ENCODE results near the gene RBPJ.
A peak's percentile ranks its signal among the peaks of the same experiment; 100 is the strongest.
"Not testable (repeated sequence)": the region's sequence is repeated elsewhere in the genome, so short reads cannot be mapped to it uniquely, and the experiment has no call there.

The RBPJ gene

DNA sequence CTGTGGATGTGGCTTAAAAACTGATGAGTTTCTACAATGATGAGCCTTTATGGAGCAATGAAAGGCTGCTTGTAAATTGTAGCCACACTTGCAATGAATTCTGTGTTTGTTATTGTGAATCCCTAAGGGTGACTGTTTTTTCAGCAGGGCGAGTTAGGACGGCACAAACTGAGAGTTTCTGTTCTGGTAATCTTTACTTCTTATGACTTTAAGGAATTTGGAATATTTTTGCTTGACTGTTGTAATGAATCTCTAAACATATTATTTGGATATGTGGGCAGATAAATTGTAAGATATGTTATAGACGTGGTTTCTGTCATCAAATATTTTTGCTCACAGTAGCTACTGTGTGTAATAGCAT lies 22.2 kb downstream of the RBPJ start:
- DNase-seq: no peak

DNA sequence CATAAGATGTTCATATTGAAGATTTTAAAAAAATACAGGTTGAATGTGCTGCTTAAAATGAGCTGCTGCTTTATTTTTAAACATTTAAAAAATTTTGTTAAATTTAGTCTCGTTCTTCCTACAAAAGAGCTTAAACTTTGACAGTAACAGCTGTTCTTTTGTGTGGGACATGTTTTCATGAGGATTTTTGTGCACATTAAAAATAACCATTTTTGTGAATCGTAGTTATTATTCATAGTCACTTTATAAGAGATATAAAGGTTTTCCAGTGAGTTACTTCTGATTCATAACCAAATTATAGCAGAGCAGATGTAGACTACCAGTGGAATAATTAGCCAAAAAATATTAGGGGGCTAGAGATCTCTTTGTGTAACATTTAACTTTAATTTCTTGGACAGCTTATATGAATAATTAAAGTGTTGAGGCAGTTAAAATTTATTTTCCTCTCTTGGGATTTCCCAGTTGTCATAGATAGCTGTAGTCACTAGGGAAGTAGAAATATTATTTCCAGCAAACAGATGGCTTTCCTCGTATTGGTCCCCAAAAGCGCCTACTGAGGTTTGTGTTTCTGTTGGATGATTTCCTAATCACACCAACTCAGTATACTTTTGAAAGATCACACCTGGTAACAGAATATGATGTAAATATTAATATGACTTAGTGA lies 24.2 kb downstream of the RBPJ start:
- no peak for DNase-seq

DNA sequence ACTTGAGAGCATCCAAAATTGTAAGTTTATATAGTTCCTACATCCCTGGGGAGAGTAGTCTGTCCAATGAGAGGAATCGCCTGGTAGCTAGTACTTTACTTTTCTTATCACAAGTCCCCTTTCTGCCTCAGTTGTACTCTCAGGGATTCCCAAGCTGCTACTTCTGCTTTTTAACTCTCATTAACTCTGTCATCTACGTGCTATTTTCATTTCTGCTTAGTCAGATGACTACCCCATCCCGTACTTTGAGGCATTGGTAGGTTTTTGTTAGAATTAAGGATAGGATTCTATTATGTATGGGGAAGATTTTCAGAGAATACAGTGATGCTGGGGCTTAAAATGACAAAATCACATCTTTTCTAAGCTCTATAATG lies 24.7 kb downstream of the RBPJ start:
- DNase-seq: no peak

DNA sequence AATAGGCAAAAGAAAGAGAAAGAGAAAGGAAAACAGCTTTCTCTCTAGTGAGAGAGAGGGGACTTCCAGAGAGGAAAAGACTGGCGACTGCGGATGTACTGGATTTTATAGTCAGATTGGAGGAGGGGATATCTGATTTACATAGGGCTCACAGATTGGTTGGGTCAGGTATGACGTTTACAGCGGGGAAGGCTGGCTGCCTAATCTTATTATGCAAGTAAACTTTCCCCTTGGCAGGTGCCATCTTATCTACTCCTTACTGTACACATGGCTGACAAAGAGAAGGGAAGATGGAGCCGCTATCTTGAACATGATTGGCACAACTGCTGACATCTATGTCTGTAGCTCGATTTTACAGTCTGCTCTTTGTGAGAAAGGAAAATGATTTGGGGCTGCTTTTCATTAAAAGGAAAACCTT lies 25.4 kb downstream of the RBPJ start:
- no peak for DNase-seq

DNA sequence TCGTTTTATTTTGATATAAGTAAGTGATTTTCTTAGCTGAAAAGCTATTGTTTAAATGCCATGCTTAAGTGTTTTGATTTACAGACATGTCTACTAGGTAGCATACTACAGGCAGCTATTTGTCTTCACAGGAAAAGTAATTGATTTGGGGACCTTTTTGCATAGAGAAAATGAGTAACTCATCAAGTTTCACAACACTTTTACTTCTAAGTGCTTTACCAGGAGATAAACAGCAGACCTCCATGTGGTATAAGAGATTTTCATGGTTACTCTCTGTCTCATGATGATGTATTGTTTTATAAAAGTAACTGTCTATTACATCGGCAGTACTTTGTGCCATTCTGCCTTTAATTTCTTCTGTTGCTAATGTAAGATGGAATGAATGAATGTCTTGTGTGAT lies 28.7 kb downstream of the RBPJ start:
- DNase-seq: no peak

DNA sequence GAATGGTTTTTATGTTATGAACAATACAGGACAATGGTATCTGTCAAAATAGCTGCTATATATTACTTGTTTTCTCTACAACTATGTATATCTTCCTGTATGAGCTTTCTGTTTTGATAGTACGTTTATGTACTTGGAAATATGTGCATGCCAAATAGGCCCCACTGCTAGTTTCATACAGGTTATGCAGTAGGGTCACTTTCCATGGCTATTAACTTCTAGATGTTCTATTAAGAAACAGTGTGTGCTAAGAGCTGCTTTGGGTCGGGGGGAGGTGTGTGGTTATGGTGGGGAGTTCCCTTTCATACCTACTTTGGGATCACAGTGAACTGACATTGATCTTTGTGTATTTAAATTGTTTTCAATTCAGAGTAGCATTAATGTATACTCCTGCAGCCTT lies 30.9 kb downstream of the RBPJ start:
- DNase-seq: no peak

DNA sequence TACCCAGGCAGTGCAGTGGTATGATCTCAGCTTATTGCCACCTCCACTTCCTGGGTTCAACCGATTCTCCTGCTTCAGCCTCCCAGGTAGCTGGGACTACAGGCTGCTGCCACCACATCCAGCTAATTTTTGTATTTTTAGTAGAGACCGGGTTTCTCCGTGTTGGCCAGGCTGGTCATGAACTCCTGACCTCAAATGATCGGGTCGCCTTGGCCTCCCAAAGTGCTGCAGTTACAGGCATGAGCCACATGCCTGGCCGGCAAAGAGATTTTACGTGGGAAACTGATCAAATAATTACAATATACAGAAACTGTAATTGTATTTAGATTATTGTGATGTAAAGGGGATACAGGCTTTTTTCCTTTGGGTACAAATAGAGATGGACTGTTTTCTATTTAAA lies 33.7 kb downstream of the RBPJ start:
- DNase-seq: no peak

DNA sequence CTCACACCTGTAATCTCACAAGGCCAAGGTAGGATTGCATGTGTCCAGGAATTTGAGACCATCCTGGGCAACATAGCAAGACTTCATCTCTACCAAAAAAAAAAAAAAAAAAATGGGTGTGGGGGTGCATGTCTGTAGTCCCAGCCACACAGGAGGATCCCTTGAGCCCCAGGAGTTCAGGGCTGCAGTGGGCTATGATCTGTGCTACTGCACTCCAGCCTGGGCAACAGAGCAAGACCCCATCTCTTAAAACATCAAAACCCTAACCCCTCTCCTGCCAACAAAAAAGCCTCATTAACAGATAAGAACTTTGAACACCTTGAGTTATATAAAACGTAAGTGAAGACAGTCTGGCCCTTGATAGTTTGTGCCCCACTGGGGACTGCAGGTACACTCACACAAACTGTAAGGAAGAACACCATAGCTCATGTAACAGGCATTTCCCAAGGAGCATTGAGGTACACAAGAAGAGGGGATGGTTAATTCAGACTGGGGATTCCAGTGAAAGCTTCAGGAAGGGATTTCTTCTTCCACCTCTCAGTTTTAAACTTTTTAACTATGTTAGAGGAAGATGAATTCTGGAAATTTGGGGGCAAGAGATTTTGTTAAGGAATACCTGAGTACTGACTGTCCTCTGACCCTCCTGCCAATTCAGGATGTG lies 34.7 kb downstream of the RBPJ start:
- no peak for DNase-seq

DNA sequence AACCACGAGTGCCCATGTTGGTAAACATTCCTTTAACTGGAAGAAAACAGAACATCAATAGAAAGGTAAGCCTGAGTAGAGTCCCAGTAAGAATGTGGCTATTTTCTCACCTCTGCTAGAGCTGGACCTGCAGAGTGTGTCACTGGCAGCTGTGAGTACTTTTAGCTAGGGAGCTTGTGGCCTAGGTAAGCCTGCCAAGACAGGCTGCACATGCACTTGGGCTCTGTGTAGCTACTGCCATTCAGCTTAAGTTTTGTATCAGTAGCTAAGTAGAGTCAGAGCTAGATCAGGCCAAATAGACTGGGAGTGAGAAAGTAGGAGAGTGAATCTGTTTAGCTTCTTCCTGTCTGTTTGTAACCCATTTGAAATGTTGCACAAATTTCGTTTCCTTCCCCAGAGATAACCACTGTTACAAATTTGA lies 35.3 kb downstream of the RBPJ start:
- no peak for DNase-seq

DNA sequence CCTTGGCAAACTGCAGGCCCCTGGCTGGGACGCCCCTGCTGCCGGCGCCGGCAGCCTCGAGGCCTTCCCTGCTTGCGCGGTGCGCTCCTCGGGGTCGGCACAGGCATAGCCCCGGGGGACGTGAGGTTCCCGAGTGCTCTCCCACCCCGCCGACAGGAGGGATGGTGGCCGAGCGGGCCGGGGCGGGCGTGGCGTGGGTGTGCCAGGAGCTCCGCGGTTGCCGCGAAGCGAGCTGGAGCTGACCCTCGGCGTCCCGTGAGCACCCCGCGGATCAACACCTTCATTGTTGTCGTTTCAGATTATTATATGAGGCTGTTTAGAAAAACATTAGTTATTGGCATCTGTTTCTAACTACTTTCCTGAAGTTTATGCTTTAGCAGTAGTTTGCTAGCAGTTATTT lies 38.7 kb downstream of the RBPJ start:
- not testable (repeated sequence) for DNase-seq

DNA sequence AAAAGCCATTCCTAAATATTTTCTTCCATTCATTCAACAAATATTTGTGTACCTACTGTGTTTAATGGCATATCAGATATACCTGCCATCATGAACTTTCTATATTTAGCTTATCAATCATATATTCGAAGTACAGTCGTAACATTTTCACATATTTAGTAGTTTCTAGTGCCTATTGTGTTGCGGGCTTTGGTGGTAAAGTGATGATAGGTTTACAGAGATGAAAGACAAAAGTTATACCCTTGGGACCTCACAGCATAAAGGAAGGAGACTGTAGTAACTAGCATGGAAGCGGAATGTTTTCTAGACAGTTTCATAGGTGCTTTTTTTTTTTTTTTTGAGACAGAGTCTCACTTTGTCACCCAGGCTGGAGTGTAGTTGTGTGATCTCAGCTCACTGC lies 39.5 kb downstream of the RBPJ start:
- DNase-seq: no peak

- DNase-seq: no peak
Measured at GRCh38 chr4:26360864-26361263, 40.0 kb downstream of the RBPJ start.

GRCh38 chr4:26361297-26361696 lies 40.5 kb downstream of the RBPJ start:
- no peak for DNase-seq

DNA sequence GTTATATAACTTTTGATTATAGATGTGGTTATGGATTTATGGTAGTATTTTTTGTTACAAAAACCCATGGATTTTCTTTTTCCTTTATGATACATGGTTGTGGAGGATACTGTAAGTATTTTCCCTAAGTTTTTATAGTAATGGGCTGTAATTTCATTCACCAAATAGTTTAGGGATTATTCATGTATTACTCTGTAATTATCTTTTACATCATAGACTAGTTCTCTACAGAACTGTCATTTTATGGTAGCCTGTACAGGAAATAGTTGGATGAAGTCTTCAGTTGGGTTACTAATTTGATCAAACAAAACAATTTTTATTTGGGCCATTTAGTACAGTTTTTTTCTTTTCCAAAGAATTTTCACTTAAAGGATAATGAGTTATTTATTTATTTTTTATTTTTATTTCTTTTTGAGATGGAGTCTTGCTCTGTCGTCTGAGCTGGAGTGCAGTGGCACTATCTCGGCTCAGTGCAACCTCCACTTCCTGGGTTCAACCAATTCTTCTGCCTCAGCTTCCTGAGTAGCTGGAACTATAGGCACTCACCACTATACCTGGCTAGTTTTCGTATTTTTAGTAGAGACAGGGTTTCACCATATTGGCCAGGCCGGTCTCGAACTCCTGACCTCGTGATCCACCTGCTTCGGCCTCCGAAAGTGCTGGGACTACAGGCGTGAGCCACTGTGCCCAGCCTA lies 42.1 kb downstream of the RBPJ start:
- DNase-seq: no peak

GRCh38 chr4:26365537-26366150 lies 44.8 kb downstream of the RBPJ start:
- no peak for DNase-seq

GRCh38 chr4:26367811-26368210 lies 47.0 kb downstream of the RBPJ start:
- DNase-seq: no peak

GRCh38 chr4:26368685-26369084 lies 47.9 kb downstream of the RBPJ start:
- DNase-seq: no peak

- no peak for DNase-seq
Measured at GRCh38 chr4:26369132-26369531, 48.3 kb downstream of the RBPJ start.

DNA sequence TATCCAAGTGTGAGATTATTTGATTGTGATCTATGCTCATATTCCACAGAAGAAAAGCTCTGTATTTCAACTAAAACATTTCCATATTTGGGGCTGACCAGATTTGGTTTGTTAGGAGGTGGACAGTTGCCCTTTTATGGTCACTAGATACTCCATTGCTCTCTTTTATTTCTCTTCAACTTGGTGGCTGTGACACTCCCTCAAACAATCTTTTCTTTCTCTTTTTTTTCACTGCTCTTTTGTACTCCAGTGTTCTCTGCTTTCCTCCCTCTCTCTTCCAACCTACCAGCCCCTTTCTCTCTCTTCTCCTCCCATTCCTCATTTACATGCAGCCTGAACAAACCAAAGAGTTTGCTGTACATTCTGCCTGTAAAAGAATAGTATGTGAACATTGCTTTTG lies 48.8 kb downstream of the RBPJ start:
- no peak for DNase-seq

GRCh38 chr4:26372076-26372475 lies 51.3 kb downstream of the RBPJ start:
- no peak for DNase-seq

GRCh38 chr4:26372525-26373172 lies 51.8 kb downstream of the RBPJ start:
- DNase-seq: peak; percentile 32

DNA sequence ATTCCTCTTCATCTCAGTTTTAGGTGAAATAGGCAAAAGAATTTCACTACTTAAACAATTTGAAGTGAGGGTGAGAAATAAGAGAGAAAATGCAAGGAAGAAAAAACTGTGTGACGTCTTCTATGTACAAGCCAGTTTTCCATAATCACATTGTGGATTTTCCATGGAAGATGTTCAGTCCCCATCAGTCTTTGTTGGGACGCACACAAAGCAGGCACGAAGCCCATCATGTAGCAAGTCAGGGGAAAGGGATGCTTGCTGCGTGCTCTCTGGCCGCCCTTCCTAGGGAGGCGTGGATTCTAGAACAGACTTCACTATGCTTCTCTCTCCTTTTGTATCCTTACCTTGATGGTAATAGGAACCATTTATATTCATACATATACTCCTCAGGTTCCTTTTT lies 54.7 kb downstream of the RBPJ start:
- DNase-seq: no peak

Data from activated naive CD4-positive, alpha-beta T cell treated with Interleukin-2 at 50 U/mL for 16 hours (primary cell).